RWPE1 (cell line): ENCODE data around the gene POU2AF3.

ENCODE experiments used
- CTCF ChIA-PET: fragments of 350-600 bp; sonication (Branson Sonifier 250); formaldehyde crosslinking; extraction: SDS; loops from one replicate; lab custom pipeline; 2021; lab: Yijun Ruan, JAX
- POLR2A ChIA-PET: fragments of 400-600 bp; formaldehyde crosslinking; extraction: SDS; loops from one replicate; lab custom pipeline; 2020; ENCODE audit warnings: antibody characterized with exemption; ENCODE audit not compliant: low non-redundant PET; lab: Yijun Ruan, JAX
- DNase-seq: peaks from one replicate; pipeline ENCODE4 v3.0.0; 2012; ENCODE audit warnings: low spot score
- H3K27ac ChIP-seq: fragments of 450-650 bp; 2 replicates; pipeline ENCODE4 v1.5.1; 2017
- TF ChIP-seq, protein P1 (sequence below): fragments of 450-650 bp; conservative IDR thresholded peaks from 2 replicates; pipeline ENCODE4 v1.5.1; 2017; ENCODE audit warnings: low read depth, mild to moderate bottlenecking

POU2AF3 gene

DNA sequence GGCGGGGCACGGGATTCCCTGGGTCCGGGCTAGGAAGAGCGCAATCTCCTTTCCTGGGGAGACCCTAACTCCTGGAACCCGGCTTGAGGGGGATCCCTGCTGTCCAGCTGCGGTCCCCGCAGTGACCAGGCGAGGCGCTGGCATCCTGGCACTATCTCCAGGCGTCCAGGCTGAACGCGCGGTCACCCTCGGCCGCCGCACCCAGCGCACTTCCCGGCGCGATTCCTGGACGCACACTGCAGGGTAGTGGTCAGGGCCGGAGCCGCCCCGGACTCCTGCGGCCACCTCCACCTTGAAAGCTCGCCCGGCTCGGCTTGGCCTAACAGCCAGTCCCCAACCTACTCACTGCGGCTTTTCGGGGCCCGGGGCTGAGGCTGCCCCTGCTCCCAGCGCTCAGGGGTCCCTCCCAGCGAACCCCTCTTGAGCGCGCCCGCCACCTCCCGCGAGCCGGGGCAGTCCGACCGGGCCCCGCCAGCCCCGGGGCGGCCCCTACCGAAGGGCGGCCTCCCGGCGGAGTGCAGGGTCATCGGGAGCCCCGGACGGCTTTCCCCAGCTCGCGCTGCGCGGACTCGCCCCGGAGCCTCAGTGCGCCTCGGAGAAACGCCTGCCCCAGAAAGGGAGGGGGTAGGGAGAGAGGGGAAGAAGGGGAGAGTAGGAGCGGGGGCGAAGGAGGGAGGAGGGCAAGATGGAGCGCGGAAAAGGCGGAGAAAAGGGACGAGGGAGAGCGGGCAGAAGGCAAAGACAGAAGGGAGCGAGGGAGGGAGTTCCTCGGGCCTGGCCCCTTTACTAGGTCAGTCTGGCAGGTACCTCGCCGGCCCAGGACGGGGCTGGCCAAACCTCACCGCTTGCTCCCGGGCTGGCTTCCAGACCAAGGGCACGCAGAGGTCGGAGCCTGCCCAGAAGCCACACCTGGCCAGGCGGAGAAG lies 1.0 kb downstream of the POU2AF3 start:
- H3K27ac ChIP-seq, result no peak overlapping the region
- DNase-seq, result peak; percentile 33
- POLR2A ChIA-PET, result interaction anchor here (0.5 kb wide), 1 partner anchor 867 kb away, joined by 5 read pairs; no protein-coding TSS in a partner anchor
- TF ChIP-seq, protein P1, sequence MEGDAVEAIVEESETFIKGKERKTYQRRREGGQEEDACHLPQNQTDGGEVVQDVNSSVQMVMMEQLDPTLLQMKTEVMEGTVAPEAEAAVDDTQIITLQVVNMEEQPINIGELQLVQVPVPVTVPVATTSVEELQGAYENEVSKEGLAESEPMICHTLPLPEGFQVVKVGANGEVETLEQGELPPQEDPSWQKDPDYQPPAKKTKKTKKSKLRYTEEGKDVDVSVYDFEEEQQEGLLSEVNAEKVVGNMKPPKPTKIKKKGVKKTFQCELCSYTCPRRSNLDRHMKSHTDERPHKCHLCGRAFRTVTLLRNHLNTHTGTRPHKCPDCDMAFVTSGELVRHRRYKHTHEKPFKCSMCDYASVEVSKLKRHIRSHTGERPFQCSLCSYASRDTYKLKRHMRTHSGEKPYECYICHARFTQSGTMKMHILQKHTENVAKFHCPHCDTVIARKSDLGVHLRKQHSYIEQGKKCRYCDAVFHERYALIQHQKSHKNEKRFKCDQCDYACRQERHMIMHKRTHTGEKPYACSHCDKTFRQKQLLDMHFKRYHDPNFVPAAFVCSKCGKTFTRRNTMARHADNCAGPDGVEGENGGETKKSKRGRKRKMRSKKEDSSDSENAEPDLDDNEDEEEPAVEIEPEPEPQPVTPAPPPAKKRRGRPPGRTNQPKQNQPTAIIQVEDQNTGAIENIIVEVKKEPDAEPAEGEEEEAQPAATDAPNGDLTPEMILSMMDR, result peak; percentile 52
- CTCF ChIA-PET, result interaction anchor here (0.6 to 1.5 kb wide), 11 partner anchors 9 to 148 kb away, joined by 3 to 6 read pairs (median 3); no protein-coding TSS in a partner anchor

GRCh38 chr11:111300569-111300968 lies 2.2 kb downstream of the POU2AF3 start:
- no peak overlapping the region for H3K27ac ChIP-seq
- ChIA-PET CTCF (interaction anchor here (0.7 kb wide), 1 partner anchor 129 kb away, joined by 3 read pairs; no protein-coding TSS in a partner anchor), POLR2A (no interaction called here)
- DNase-seq, result no peak
- TF ChIP-seq, protein P1, result no peak

DNA sequence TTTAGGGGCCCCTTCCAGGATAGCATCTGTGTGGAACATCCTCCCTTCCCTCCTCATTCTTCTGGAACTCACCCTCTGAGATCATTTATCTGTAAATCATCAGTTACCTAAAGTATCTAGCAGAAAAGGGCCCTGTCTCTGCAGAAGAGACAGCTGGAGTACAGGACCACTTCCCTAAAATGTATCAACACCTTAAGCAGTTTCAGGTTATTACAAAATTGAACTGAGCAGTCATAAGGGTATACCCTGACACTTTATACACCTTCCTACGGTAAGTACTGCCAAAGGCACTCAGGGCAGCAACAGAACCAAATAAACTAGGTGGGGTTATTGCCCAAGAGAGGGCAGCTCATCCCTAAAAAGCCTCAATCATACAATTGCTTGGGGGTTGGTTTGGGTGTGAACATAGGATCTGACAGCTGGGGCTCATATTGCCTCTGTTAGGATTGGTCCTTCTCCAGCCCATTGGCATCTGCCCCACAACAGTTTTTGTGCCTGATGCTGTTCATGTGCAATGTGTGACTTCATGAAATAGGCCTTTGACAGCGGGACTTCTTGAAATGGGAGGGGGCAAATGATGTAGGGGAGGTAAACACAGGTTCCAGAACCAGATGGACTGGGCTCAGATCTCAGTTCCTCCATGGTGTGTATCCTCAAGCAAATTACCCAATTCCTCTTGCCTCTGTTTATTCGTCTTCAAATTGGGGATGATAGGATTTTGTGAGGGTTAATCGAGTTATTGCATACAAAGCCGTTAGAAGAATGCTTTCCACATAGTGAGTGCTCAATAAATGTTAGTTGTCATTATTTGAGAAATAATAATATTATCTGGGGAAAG lies 2.9 kb downstream of the POU2AF3 start:
- no peak for DNase-seq
- ChIA-PET POLR2A (no interaction called here), CTCF (interaction anchor here (0.7 kb wide), 1 partner anchor 128 kb away, joined by 3 read pairs; no protein-coding TSS in a partner anchor)
- no peak overlapping the region for H3K27ac ChIP-seq
- TF ChIP-seq, protein P1, result no peak

DNA sequence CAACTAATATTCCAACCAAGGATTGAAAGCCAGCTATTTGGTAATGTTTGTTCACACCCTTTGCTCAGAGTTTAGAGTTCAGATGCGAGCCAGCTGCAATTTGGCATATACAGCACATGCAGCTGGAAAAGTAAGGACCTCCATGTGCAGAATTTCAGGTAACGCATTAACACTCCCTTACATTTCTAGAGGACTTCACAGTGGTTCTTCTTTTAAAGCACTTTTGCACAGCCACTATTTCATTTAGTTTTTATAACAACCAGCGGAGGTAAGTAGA lies 3.4 kb downstream of the POU2AF3 start:
- no peak overlapping the region for H3K27ac ChIP-seq
- ChIA-PET CTCF (no interaction called here), POLR2A (no interaction called here)
- no peak for DNase-seq
- TF ChIP-seq, protein P1, result no peak

DNA sequence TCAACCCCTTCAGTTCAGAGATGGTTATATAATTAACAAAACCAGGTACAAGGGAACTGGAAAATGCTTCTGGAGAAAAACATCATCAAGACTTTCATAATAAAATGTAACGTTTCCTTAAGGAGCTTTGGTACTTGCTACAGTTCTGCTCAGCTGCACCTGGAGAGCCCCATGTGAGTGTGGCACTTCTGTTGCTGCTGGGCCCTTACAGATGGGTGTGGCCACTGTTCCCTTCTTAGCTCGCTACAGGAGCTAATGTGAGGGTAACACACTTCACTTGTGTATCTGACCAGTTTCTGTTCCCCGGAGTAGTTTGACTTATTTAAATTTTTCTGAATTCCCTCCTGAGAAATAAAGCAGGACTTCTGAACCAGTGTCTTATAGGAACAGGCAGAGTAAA lies 4.0 kb downstream of the POU2AF3 start:
- POLR2A ChIA-PET, result no interaction called here

DNA sequence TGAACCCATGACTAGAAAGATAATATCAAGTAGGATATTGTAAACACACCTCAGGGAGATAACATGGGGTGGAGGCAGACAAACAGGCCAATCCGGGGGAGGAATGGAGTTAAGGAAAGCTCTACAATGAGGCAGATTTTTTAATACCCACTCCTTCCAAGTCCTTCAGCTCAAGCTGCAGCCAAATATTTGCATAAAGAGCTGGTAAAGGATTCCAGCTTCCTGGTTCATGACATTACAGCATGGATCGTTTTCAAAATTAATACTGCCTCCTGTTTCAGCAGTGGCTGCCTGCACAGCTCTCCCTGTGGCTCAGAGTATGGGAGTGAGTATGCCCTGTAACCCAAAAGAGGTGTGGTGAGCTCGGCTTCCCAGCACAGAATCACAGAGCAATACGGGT lies 5.1 kb downstream of the POU2AF3 start:
- TF ChIP-seq, protein P1, result no peak
- ChIA-PET POLR2A (no interaction called here), CTCF (interaction anchor here (0.6 to 1.1 kb wide), 2 partner anchors 58 to 126 kb away, joined by 3 to 4 read pairs; no protein-coding TSS in a partner anchor)
- no peak for DNase-seq
- H3K27ac ChIP-seq, result no peak overlapping the region

More for the DNA sequence above, 4.0 kb downstream of the POU2AF3 start:
- no peak overlapping the region for H3K27ac ChIP-seq
- no peak for DNase-seq
- CTCF ChIA-PET, result no interaction called here
- TF ChIP-seq, protein P1, result no peak
